GM23248 (cell line): ENCODE data around the gene RBP5.

Experiments
- EZH2 ChIP-seq: fragments of 200-600 bp; sonication (generic); IDR thresholded peaks from 2 replicates; pipeline ENCODE4 v1.6.1; 2018; ENCODE audit warnings: antibody characterized with exemption, mild to moderate bottlenecking; ENCODE audit not compliant: insufficient read depth, poor library complexity, severe bottlenecking
- EZH2phosphoT487 ChIP-seq: fragments of 200-600 bp; sonication (generic); IDR thresholded peaks from 2 replicates; pipeline ENCODE4 v1.6.1; 2018; ENCODE audit warnings: antibody characterized with exemption, moderate library complexity, mild to moderate bottlenecking, low read depth; ENCODE audit not compliant: insufficient read depth

DNA sequence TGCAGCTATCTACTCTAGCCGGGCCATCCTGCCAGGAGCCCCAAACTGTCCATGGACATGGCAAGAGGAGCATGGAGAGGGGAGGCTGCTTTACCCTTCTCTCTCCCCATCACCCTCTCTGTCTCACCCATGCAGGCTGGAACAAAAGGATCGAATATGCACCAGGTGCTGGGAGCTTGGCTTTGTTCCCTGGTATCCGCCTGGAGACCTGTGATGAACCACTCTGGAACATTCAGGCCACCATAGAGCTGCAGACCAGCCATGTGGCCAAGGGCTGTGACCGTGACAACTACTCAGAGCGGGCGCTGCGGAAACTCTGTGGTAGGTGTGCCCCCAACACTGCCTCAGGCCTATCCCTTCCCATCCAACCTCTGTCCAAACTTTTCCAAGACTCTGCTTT lies 7.4 kb upstream of the RBP5 start:
- no peak for TF ChIP-seq EZH2phosphoT487
- no peak for TF ChIP-seq EZH2
